Fibroblast of lung (primary cell): Measurements from ENCODE around the gene DIPK1B. TPM values are rescaled to one million over a fixed set of nuclear protein-coding genes. Genes with fewer than 3 reads are reported as not detected.

ENCODE experiments used
- DNase-seq, 2 donors: peaks; one replicate each; pipeline versions ENCODE4 v3.0.0 to v3.0.0-alpha.2; 2010; ENCODE audit warnings: low read depth in 2 of 2
- H2AFZ ChIP-seq: 2 replicates; pipeline ENCODE4 v1.5.1; 2012; ENCODE audit warnings: low read length, control low read depth, inconsistent platforms
- H3K27ac ChIP-seq: 2 replicates; pipeline ENCODE4 v1.5.1; 2011; ENCODE audit warnings: low read length, control low read depth; ENCODE audit not compliant: insufficient read depth
- H3K27me3 ChIP-seq: 2 replicates; pipeline ENCODE4 v1.5.1; 2011; ENCODE audit warnings: mild to moderate bottlenecking, low read length; ENCODE audit not compliant: control insufficient read depth, insufficient read depth
- H3K36me3 ChIP-seq: 2 replicates; pipeline ENCODE4 v1.5.1; 2011; ENCODE audit warnings: low read length; ENCODE audit not compliant: control insufficient read depth, insufficient read depth
- H3K4me1 ChIP-seq: 2 replicates; pipeline ENCODE4 v1.5.1; 2011; ENCODE audit warnings: low read length; ENCODE audit not compliant: control insufficient read depth, insufficient read depth; ENCODE audit errors: extremely low read depth
- H3K4me2 ChIP-seq: 2 replicates; pipeline ENCODE4 v1.5.1; 2011; ENCODE audit warnings: low read length, control low read depth; ENCODE audit not compliant: insufficient read depth; ENCODE audit errors: extremely low read depth
- H3K4me3 ChIP-seq, 4 experiments: fragments of 200-600 bp in 1 of 4; sonication (generic) in 1 of 4; replicated peaks in 1 of 4; 2 replicates each; pipeline ENCODE4 v1.5.1; 2011 to 2016; ENCODE audit warnings: low read length in 4 of 4, low read depth in 3 of 4, mild to moderate bottlenecking in 3 of 4, control low read depth in 2 of 4, inconsistent platforms in 1 of 4, mixed read lengths in 1 of 4; ENCODE audit not compliant: insufficient read depth in 1 of 4; ENCODE audit errors: control extremely low read depth in 1 of 4
- H3K79me2 ChIP-seq: 2 replicates; pipeline ENCODE4 v1.5.1; 2012; ENCODE audit warnings: mild to moderate bottlenecking, low read length, inconsistent platforms; ENCODE audit not compliant: control insufficient read depth, insufficient read depth
- H3K9ac ChIP-seq: 2 replicates; pipeline ENCODE4 v1.5.1; 2011; ENCODE audit warnings: mild to moderate bottlenecking, low read length, control low read depth; ENCODE audit not compliant: insufficient read depth
- H3K9me3 ChIP-seq: 2 replicates; pipeline ENCODE4 v1.5.1; 2012; ENCODE audit warnings: low read depth, low read length; ENCODE audit not compliant: control insufficient read depth, insufficient read depth
- H4K20me1 ChIP-seq: 2 replicates; pipeline ENCODE4 v1.5.1; 2011; ENCODE audit warnings: low read length; ENCODE audit not compliant: control insufficient read depth, insufficient read depth; ENCODE audit errors: extremely low read depth
- CTCF ChIP-seq, 2 donors: IDR thresholded peaks in 1 of 2; conservative IDR thresholded peaks in 1 of 2; 1 replicate in 1 of 2; 2 replicates in 1 of 2; pipeline ENCODE4 v1.5.1; 2011 to 2012; ENCODE audit warnings: low read length in 2 of 2, control low read depth in 1 of 2, inconsistent platforms in 1 of 2, low read depth in 1 of 2, mild to moderate bottlenecking in 1 of 2
- EZH2 ChIP-seq: IDR thresholded peaks from 2 replicates; pipeline ENCODE4 v1.5.1; 2012; ENCODE audit warnings: low read length, control low read depth, mild to moderate bottlenecking; ENCODE audit errors: missing control alignments
- polyA plus RNA-seq, 2 donors: library from polyadenylated mRNA; depleted of rRNA in 1 of 2; stranded (reverse) in 1 of 2; unstranded in 1 of 2; fragments of >200 nt; gene quantifications; 2 replicates each; pipeline ENCODE4 v1.2.1, GENCODE V29; 2011 to 2012; ENCODE audit warnings: missing spikeins in 1 of 2
- total RNA-seq: library from RNA; depleted of rRNA; stranded (reverse); fragments of >200 nt; gene quantifications from 2 replicates; pipeline ENCODE4 v1.2.1, GENCODE V29; 2014

Gene DIPK1B
- total and polyA plus RNA-seq, 2 donors (not counting 1 experiment from before 2014, with no cell fraction given): 0.16 to 0.33 TPM

- no peak overlapping the region for H3K27ac ChIP-seq
- TF ChIP-seq CTCF (conservative IDR thresholded peaks at IDR 0.05 in 1 of 2, IDR thresholded peaks at IDR 0.05 in 1 of 2; ENCODE audit: low read depth in 1 of 2, low read length in 2 of 2): no peak
- no peak for TF ChIP-seq EZH2
Measured at GRCh38 chr9:136666372-136667213, 45.8 kb upstream of the DIPK1B start.

GRCh38 chr9:136667214-136667939, 45.0 kb upstream of the DIPK1B start:
- Histone ChIP-seq H3K4me2 (no peak overlapping the region), H3K9ac (no peak overlapping the region), H3K9me3 (no peaks in the 10 kb centered on the region), H3K27ac (no peak overlapping the region), H3K4me1 (no peaks in the 10 kb centered on the region), H2AFZ (no peak overlapping the region), H4K20me1 (no peaks in the 10 kb centered on the region), H3K36me3 (no peaks in the 10 kb centered on the region), H3K27me3 (peaks cover 3% of the 10 kb centered on the region), H3K79me2 (no peaks in the 10 kb centered on the region), H3K4me3 (no peak overlapping the region)
- no peak for TF ChIP-seq EZH2
- TF ChIP-seq CTCF (conservative IDR thresholded peaks at IDR 0.05 in 1 of 2, IDR thresholded peaks at IDR 0.05 in 1 of 2; ENCODE audit: low read depth in 1 of 2, low read length in 2 of 2): no peak
- DNase-seq: no peak

More at GRCh38 chr9:136666372-136667213, 45.8 kb upstream of the DIPK1B start:
- H3K9ac ChIP-seq: no peak overlapping the region
- H3K4me1 ChIP-seq: no peaks in the 10 kb centered on the region
- H2AFZ ChIP-seq: no peak overlapping the region
- no peaks in the 10 kb centered on the region for H3K9me3 ChIP-seq
- no peaks in the 10 kb centered on the region for H4K20me1 ChIP-seq
- no peak for DNase-seq
- peak overlapping the region; percentile 25 for H3K4me2 ChIP-seq
- H3K36me3 ChIP-seq: no peaks in the 10 kb centered on the region
- peak overlapping the region in 1 of 4 experiments; percentile 10 for H3K4me3 ChIP-seq
- peaks cover 3% of the 10 kb centered on the region for H3K27me3 ChIP-seq
- H3K79me2 ChIP-seq: no peaks in the 10 kb centered on the region
